Gastroesophageal sphincter (tissue), 4 donors: ENCODE results near the gene SRRD. TPM values are rescaled to one million over a fixed set of nuclear protein-coding genes. Genes with fewer than 3 reads are reported as not detected.

Source experiments
- ATAC-seq: fragments of 150-250 bp; one replicate; pipeline ENCODE4 v1.9.1; 2016; ENCODE audit warnings: mild to moderate bottlenecking, moderate library complexity
- H3K27ac ChIP-seq, 4 donors: fragments of 200-600 bp; sonication (generic) in 3 of 4; 1 replicate in 3 of 4; 2 replicates in 1 of 4; pipeline ENCODE4 v1.5.1; 2016 to 2019
- H3K27me3 ChIP-seq: fragments of 200-600 bp; sonication (generic); one replicate; pipeline ENCODE4 v1.5.1; 2019
- H3K36me3 ChIP-seq, 2 donors: fragments of 200-600 bp; sonication (generic); one replicate each; pipeline ENCODE4 v1.5.1; 2019; ENCODE audit warnings: control low read depth in 1 of 2
- H3K4me1 ChIP-seq, 3 donors: fragments of 200-600 bp; sonication (generic); 1 replicate in 2 of 3; 2 replicates in 1 of 3; pipeline ENCODE4 v1.5.1; 2016 to 2019; ENCODE audit warnings: control low read depth in 2 of 3
- H3K4me3 ChIP-seq, 2 donors: fragments of 200-600 bp; sonication (generic); one replicate each; pipeline ENCODE4 v1.5.1; 2019; ENCODE audit warnings: mild to moderate bottlenecking in 1 of 2, moderate library complexity in 1 of 2
- H3K9me3 ChIP-seq, 3 donors: fragments of 200-600 bp; sonication (generic); one replicate each; pipeline ENCODE4 v1.5.1; 2017 to 2019; ENCODE audit warnings: control low read depth in 2 of 3
- EP300 ChIP-seq: sonication (generic); formaldehyde crosslinking; IDR thresholded peaks from one replicate; pipeline ENCODE4 v1.6.1; 2017; ENCODE audit warnings: antibody characterized with exemption, mild to moderate bottlenecking
- POLR2A ChIP-seq, 2 donors: fragments of 450-650 bp; IDR thresholded peaks; one replicate each; pipeline ENCODE4 v1.6.1; 2017; ENCODE audit warnings: antibody characterized with exemption in 2 of 2, mild to moderate bottlenecking in 2 of 2, moderate library complexity in 1 of 2
- POLR2AphosphoS5 ChIP-seq: sonication (generic); formaldehyde crosslinking; IDR thresholded peaks from one replicate; pipeline ENCODE4 v1.6.1; 2017; ENCODE audit warnings: antibody characterized with exemption
- WGBS, 2 donors: methylation state at CpG; one replicate each; pipeline ENCODE4 v1.1.5; 2018; ENCODE audit warnings: low coverage in 1 of 2; 5-methylcytosine and 5-hydroxymethylcytosine counted together
- total RNA-seq, 4 donors: library from RNA; depleted of rRNA; stranded (reverse); fragments of >200 nt; gene quantifications; one replicate each; pipeline ENCODE4 v1.1.0, GENCODE V29; 2016
- TF ChIP-seq, protein P1 (sequence below), 4 experiments: fragments of 200-600 bp in 2 of 4; fragments of 450-650 bp in 2 of 4; sonication (generic) in 1 of 4; IDR thresholded peaks; one replicate each; pipeline ENCODE4 v1.5.1; 2017 to 2019; ENCODE audit warnings: antibody characterized with exemption in 4 of 4, mild to moderate bottlenecking in 2 of 4, moderate library complexity in 2 of 4

SRRD gene
- total RNA-seq, 4 donors from 2014 or later = 16.7 to 30.0 (median 23.5) TPM

GRCh38 chr22:26513838-26514237 lies 30.2 kb downstream of the SRRD start:
- Histone ChIP-seq H3K4me3 (no peak overlapping the region), H3K27ac (no peak overlapping the region), H3K4me1 (peaks cover 2 to 33% (median 4%) of the 10 kb centered on the region in 3 donors), H3K36me3 (peaks cover 0 to 16% of the 10 kb centered on the region in 2 donors), H3K9me3 (no peaks in the 10 kb centered on the region), H3K27me3 (no peaks in the 10 kb centered on the region)
- no peak for TF ChIP-seq POLR2AphosphoS5
- no peak for TF ChIP-seq POLR2A (IDR thresholded peaks at IDR 0.05)
- TF ChIP-seq, protein P1, sequence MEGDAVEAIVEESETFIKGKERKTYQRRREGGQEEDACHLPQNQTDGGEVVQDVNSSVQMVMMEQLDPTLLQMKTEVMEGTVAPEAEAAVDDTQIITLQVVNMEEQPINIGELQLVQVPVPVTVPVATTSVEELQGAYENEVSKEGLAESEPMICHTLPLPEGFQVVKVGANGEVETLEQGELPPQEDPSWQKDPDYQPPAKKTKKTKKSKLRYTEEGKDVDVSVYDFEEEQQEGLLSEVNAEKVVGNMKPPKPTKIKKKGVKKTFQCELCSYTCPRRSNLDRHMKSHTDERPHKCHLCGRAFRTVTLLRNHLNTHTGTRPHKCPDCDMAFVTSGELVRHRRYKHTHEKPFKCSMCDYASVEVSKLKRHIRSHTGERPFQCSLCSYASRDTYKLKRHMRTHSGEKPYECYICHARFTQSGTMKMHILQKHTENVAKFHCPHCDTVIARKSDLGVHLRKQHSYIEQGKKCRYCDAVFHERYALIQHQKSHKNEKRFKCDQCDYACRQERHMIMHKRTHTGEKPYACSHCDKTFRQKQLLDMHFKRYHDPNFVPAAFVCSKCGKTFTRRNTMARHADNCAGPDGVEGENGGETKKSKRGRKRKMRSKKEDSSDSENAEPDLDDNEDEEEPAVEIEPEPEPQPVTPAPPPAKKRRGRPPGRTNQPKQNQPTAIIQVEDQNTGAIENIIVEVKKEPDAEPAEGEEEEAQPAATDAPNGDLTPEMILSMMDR (IDR thresholded peaks at IDR 0.05) = no peak
- TF ChIP-seq EP300 = no peak
- no peak for ATAC-seq
- WGBS, 2 donors = 17 to 55% methylated on average over 1 of the region's 1 CpG

DNA sequence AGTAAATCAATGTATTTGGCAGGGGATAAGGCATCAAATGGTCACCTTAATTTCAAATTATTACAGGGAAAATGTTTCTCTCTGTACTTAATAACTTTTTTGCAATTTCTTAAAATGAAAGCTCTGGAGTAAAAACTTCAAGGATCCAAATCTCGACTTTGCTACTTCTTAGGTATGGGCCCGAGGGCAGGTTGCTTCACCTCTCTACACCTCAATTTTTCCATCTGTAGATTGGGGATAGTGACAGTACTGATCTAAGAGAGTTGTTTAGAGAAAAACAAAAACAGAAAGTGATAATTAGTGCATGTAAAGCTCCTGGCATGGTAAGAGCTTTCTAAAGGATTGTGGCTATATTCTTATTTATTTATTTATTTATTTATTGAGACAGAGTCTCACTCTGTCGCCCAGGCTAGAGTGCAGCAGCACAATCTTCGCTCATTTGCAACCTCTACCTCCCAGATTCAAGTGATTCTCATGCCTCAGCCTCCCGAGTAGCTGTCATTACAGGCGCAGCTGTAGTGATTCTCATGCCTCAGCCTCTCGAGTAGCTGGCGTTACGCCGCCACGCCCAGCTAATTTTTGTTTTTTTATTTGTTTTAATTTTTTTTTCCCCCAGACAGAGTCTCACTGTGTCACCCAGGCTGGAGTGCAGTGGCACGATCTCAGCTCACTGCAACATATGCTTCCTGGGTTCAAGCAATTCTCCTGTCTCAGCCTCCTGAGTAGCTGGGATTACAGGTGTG lies 30.9 kb downstream of the SRRD start:
- Histone ChIP-seq H3K4me1 (peaks cover 2 to 33% (median 4%) of the 10 kb centered on the region in 3 donors), H3K36me3 (peaks cover 0 to 9% of the 10 kb centered on the region in 2 donors), H3K27me3 (no peaks in the 10 kb centered on the region), H3K9me3 (no peaks in the 10 kb centered on the region), H3K27ac (no peak overlapping the region), H3K4me3 (no peak overlapping the region)
- TF ChIP-seq POLR2AphosphoS5 (no peak), POLR2A (IDR thresholded peaks at IDR 0.05) (no peak), EP300 (no peak)
- TF ChIP-seq, protein P1 (IDR thresholded peaks at IDR 0.05) = no peak
- 93 to 94% methylated on average over 4 to 12 of the region's 12 CpGs for WGBS, 2 donors
- no peak for ATAC-seq

- Histone ChIP-seq H3K36me3 (no peaks in the 10 kb centered on the region), H3K27ac (no peak overlapping the region), H3K4me3 (no peak overlapping the region), H3K9me3 (no peaks in the 10 kb centered on the region), H3K4me1 (peaks cover 2 to 23% (median 4%) of the 10 kb centered on the region in 3 donors), H3K27me3 (no peaks in the 10 kb centered on the region)
- 82 to 91% methylated on average over 3 of the region's 3 CpGs for WGBS, 2 donors
- ATAC-seq = no peak
- TF ChIP-seq EP300 (no peak), POLR2AphosphoS5 (no peak), POLR2A (IDR thresholded peaks at IDR 0.05) (no peak)
- TF ChIP-seq, protein P1 (IDR thresholded peaks at IDR 0.05) = no peak
These were observed 32.3 kb downstream of the SRRD start for GRCh38 chr22:26515931-26516330.

- no peaks in the 10 kb centered on the region for H3K36me3 ChIP-seq
- WGBS, 2 donors = 100% methylated on average over 1 of the region's 1 CpG; no CpG with 5 or more reads in 1 of the 2 donors
- H3K27me3 ChIP-seq = no peaks in the 10 kb centered on the region
- H3K4me1 ChIP-seq = peaks cover 2 to 18% (median 4%) of the 10 kb centered on the region in 3 donors
- H3K9me3 ChIP-seq = no peaks in the 10 kb centered on the region
- H3K4me3 ChIP-seq = no peak overlapping the region
- no peak overlapping the region for H3K27ac ChIP-seq
- no peak for ATAC-seq
- no peak for TF ChIP-seq POLR2A (IDR thresholded peaks at IDR 0.05)
- TF ChIP-seq, protein P1 (IDR thresholded peaks at IDR 0.05) = no peak
- no peak for TF ChIP-seq EP300
- TF ChIP-seq POLR2AphosphoS5 = no peak
These were observed 32.8 kb downstream of the SRRD start for GRCh38 chr22:26516503-26516902.

DNA sequence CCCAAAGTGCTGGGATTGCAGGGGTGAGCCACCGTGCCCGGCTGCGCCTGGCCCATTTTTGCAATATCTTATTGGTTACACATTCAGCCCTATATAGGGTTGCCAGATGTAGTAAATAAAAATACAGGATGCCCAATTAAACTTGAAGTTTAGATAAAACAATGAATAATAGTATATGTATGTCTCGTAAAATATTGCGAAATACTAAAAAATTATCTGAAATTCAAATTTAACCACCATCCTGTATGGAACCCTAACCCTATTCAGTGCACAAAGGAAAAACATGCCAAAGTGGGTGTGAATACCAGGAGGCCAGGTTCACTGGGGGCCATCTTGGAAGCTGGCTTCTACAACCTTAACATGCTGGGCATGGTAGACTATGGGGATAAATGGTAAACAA lies 33.8 kb downstream of the SRRD start:
- no peak for ATAC-seq
- Histone ChIP-seq H3K4me1 (peaks cover 2 to 14% (median 4%) of the 10 kb centered on the region in 3 donors), H3K9me3 (no peaks in the 10 kb centered on the region), H3K36me3 (no peaks in the 10 kb centered on the region), H3K27me3 (no peaks in the 10 kb centered on the region), H3K4me3 (no peak overlapping the region), H3K27ac (no peak overlapping the region)
- TF ChIP-seq POLR2AphosphoS5 (no peak), POLR2A (IDR thresholded peaks at IDR 0.05) (no peak), EP300 (no peak)
- TF ChIP-seq, protein P1 (IDR thresholded peaks at IDR 0.05) = no peak
- 92 to 100% methylated on average over 2 to 3 of the region's 5 CpGs for WGBS, 2 donors
